Activated gamma-delta T cell (primary cell): ENCODE data around the gene BTAF1.
A peak's percentile ranks its signal among the peaks of the same experiment; 100 is the strongest.
"Not testable (repeated sequence)": the region's sequence is repeated elsewhere in the genome, so short reads cannot be mapped to it uniquely, and the experiment has no call there.

ENCODE experiments used
- DNase-seq: peaks from one replicate; lab custom pipeline; 2025; lab: John Stamatoyannopoulos, UW
- total RNA-seq, 2 donors: gene quantifications; one replicate each; lab custom pipeline; 2026; lab: John Stamatoyannopoulos, UW

BTAF1 gene
- 363 to 402 reads per million in 2 donors for total RNA-seq

DNA sequence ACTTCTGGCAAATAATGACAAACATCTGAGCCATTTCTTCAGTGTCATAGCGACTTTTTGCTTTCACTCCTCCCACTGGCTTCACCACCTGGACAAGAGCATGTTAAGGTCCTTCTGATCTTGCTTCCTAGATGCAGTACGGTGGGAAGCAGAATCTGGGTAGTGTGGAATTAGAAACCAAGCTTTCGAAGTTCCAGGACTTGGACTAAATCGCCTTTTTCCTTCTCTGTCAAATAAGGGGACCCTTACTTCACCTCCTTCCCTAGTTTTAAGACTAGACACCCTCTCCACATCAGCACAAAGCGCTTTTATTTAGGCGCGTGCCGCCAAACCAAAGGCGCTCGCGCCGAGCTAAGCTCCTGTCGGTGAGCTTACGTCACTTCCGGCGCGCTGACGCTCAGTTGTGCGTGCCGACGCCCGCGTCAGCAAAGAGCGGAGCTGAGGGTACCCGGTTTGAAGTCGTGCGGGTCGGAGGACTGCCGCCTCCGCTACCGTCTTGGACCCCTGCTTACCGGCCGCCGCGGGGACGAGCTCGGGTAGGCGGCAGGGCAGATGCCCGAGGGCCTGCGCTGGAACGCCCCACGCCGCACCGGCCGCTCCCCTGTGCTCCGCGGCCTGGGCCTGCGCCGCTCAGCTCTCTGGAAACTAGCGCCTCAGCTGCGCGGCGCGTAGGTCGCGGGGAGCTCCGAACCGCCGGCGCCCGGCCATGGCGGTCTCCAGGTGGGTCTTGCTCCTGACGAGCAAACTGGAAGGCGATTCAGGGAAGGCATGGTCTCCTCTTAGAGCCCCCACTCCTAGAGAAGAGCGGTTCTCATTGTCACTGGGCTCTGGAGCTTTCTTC lies at the start of gene BTAF1:
Gene BTAF1, plus strand, starts transcription at position 400 of the 841 bp plus-strand sequence. Its CDS starts 307 bp downstream, at position 707.
- DNase-seq, result peak; percentile 81

DNA sequence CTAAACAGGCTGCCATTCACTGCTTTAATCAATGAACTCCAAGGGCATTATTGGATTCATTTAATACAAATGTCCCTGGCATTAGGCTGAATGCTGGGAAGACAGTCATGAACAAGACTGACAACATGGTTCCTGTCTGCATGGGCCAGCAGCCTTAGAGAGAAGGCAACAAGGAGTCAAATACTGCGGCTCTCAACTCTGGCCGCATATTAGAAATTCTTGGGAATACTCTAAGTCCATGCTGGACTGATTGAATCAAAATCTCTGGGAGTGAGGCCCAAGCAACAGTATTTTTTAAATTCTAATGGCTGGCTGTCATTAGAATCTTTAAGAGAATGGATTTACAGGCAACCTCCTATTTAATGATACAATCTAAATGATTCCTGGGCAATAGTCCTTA lies 48.4 kb upstream of the BTAF1 start:
- no peak for DNase-seq

DNA sequence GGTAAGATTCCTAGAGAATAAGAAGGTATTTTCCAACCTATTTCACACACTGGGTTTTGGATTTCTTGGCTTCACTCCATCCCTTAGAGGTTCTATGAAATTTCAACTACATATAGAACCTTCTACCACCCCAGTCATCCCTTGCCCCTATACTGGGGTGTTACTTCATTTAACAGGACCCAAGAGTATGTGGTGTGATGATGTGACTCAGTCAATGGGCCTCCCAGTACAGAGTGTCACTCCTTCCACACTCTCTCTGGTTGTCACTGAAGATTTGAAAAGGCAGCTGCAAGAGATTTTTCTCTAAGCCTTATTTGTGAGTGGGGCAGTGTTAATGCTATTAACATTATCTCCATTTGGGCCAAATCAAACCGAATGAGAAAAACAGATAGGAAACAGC lies 47.8 kb upstream of the BTAF1 start:
- DNase-seq, result no peak

DNA sequence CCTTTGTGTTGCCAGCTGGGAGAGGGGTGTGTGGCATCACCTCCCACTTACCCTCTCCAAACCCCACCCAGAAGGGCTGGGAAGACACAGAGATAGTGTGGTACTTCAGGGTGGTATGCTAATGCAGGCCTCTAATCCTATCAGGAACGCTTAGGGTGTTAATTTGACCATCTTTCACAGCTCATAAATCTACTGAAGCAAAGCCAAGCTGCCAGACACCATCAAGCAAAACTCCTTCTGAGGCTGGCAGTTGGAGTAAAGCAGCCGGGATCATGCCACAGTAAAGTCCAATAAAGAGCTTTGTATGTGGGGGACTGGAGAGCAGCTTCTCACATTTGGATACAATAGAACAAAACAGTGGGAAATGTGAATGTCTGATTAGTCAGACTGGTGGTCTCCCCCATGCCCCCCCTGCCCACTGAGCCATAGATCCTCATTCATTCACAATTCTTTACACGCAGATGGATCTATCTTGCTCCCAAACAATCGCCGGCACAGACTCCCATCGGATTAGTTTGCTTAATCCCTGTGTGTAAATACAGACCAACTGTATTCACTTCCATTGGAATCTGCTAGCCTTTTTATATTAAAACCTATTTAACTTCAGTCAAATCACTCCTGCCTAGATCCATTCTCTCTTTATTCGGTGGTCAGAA lies 43.9 kb upstream of the BTAF1 start:
- no peak for DNase-seq

- DNase-seq, result no peak
Observed at GRCh38 chr10:91880310-91880709, 43.3 kb upstream of the BTAF1 start.

DNA sequence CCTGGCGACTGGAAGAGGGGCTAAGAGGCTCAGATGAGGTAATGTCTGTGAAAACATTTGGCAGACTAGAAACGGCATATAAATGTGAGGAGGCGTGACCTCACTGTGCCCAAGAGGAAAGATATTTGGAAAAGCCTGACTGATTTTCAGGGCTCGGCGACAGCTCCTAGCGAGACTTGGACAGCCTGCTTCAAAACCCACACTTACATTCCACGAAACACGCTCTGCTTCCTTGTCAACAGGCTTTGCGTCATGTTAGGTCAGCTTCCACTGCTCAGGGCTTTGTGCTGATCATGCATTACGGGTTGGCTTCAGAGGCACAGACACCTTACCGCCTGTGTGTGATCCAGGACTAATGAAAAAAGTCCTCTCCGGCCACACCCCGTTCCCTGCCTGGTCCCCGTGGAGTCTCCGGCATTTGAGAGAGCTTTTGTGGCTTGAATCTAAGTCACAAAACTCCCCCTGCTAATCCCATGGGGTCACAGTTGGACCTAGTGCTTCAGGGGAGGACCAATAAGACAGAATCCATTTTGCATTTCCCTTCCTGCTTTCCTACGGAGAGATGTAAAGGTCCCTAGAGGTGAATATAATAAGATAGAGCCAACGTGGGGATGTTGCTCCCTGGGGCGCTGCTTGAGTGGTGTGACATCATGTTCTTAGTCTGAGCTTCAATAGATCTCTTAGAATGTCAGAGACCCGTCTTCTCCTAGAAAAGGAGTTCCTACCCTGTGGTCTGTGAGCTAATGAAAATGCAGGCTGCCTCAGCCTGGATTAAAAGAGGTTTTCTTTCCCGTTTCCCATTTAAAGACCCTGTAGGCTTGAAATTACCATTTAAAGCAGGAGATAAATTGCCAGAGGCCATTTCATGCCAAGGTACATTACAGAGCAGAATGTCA lies 39.8 kb upstream of the BTAF1 start:
- no peak for DNase-seq

DNA sequence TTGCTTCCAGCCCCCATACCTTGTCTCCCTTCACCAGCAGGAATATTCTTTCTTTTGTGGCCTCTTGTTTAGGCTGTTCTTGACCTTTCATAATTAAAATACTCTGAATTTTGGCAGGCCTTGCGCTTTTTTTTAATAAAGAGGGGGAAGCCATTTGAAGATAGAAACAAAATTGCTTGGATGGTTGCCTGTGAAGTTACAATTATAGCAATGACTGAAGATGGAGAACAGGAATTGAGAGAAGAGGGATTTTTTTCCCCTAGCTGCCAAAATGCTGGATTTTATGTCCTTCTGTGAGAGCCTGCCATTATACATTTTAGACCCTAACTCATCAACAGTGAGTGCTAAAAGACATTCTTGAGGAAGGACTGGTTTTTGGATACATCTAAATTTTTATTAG lies 39.0 kb upstream of the BTAF1 start:
- no peak for DNase-seq

- no peak for DNase-seq
Observed at GRCh38 chr10:91885362-91886079, 38.0 kb upstream of the BTAF1 start.

DNA sequence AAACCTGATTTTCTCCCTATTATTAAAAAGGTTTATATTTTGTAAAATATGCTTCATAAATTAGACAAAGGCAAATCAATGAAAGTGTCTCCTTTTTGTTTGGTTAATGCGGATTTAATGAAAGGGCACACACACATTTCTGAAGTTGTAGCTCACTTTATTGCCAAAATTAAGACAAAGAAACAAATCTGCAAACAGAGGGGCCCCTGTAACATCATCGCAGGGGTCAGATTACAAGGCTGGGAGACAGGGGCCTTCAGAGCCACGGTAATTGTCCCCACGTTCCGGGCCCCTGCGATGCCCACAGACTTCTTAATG lies 36.7 kb upstream of the BTAF1 start:
- no peak for DNase-seq

DNA sequence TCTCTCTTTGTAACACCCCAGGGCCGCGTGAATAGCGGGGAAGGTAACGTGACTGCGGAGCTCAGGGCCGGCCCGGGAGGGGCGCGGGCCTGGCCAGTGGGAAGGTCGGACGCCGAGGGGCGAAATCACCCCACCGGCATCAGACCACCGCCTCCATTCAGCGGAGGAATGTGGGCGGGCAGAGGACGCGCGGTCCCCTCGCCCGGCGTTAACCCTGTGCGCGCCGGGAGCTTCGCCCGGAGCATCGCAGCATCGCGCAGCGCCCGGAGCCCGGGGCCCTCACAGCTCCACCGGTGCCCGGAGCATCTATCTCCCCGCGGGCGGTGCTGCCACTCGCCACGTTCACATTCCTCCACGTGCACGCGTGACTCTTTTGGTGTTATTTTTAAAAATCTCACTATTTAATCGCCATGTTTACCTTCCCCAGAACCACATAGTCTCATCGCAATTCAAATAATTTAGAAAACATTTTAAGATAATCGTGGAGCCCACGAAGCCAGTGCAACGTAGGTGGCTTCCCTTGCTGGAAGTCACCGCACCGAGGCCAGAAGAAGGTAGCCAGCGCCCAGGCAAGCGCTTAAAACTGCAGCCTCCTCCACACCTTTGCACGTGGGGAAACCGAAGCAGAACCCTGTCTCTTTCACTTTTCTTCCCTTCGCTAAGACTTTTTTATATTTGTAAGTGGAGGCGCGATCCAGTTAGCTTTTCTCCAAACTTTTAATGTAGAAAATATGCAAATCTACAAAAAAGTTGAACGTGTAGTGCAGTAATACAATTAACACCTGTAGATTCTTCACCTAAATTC lies 36.1 kb upstream of the BTAF1 start:
- no peak for DNase-seq

DNA sequence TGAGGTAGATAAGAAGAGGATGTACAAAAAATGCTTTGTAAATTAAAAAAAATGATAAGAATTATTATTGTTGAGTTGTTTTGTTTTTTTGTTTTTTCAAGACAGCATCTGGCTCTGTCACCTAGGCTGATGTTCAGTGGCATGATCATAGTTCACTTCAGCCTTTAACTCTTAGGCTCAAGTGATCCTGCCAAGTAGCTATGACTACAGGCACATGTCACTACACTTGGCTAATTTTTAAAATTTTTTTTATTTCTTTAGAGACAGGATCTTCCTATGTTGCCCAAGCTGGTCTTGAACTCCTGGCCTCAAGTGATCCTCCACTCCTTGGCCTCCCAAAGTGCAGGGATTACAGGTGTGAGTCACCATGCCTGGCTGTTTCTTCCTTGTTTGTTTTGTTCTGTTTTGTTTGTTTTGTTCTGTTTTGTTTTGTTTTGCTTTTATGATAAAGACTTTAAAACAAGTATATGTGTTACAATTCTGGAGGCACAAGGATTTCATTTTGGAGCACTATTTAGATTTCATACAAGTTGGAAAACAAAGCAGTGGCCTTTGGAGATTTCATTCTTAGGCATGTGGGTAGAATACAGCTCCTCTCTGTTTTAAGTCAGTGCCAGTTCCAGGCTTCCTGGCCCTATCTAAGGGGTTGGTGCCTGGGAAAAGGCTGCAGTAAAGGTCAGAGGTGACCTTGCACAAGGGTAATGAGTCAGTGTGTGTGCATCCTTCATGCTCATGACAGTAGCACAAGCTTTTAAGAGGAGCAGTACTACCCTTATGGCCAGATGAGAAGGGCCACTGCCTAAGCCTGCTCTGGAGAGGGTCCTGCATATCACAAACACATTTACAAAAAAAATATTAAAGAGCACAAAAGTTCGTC lies 32.2 kb upstream of the BTAF1 start:
- DNase-seq, result no peak

DNA sequence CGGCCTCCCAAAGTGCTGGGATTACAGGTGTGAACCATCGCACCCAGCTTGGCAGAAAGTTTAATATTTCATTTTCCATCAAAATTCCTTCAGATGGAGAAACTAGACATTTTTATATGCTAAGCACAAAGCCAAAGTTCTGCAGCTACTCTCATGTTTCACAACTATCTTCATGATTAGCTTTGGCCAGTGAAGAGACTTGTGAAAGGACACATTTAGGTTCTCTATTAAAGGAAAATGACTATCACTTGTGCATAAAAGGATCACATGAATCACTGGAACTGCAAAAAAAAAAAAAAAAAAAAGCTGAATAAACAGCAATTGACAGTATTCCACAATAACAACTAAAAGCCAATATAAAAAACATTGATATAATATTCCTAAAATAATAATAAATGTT lies 30.5 kb upstream of the BTAF1 start:
- DNase-seq, result no peak

DNA sequence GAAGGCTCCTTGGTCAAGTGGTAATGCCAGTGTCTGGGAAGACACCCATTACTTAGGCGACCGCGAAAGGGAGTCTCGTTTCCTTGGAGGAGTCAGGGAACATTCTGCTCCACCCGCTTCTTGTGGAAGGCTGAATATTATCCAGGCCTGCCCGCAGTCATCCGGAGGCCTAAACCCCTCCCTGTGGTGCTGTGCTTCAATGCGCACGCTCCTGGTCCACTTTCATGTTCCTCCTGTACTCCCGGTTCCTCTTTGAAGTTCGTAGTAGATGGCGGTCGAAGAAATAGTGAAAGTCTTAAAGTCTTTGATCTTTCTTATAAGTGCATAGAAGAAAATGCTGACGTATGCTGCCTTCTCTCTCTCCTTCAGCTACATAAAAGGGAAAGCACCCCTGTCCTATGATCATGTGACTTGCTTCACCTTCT lies 29.3 kb upstream of the BTAF1 start:
- not testable (repeated sequence) for DNase-seq

DNA sequence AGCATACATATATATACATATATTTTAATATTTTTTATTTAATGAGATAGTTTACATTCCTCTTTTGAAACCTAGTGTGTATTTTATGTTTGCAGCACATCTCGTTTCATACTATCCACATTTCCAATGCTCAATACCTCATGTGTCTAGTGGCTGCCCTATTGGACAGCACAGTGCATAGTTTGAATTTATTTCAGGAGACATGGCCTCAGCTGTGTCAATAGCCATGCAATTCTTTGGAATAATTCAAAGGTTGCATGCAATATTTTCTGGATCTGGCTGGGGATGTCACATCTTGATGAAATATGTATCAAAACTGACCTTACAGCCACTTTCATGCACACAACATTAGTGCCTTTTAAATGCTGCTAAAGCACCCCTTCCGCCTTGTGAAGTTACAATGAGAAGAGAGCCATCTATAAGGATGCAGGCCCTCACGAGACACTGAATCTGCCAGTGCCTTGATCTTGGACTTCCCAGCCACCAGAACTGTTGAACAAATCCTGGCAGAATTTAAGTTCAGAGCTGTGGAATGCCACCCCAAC lies 27.3 kb upstream of the BTAF1 start:
- no peak for DNase-seq

DNA sequence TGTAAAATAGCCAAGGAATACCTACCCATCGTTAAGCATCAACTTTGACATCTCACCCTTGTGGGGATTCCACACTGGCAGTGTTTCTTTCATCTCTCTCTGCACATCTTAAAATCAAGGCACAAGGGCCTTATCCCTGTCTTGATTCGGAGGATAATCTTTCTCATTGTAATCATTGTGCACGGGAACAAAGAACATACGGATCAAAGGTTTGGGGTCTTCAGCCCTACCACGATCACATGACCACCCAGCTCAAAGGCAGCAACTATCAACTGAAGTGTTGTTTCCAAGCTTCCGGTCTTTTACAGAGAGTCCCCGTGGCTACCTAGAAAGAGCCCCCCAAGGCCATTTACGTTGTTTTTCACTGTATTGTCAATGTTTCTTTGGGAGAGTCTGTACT lies 26.1 kb upstream of the BTAF1 start:
- no peak for DNase-seq

DNA sequence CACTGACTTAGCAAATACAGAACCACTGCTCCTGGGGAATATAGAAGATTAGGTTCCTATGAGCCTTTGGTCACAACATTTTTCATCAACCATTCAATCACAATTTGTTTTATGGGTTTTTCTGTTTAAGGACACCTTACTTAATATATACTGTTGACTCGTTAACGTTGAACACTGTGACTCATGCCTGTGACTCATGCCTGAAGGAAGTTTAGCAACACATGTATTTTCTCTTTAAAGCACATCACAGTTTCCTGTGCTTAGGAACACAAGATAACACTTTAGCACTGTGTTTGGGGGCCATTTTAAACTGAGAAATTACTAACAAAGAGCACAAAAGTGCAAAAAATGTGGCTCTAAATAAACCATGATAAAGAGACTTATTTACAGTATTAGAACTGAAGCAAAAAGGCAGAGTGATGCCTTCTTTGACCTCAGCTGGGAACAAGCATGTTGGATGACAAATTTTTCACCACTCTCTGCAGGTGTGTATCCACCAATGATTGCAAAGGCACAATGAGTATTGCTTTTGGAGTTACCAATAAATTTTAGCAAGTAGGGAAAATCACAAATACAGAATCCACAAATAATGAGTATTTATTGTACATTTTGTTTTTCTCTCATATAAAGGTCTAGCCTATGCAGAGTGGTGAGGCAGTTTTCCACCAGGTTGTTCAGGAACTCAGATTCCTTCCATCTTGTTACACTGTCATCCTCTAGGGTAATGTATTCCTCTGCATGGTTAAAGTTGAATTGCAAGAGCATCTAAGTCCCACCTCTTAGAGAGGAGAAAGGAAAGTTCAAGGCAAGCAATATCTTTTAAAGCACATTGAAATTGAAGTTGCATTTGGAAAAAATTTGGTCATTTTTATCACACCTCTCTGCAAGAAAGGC lies 21.5 kb upstream of the BTAF1 start:
- DNase-seq, result no peak

- DNase-seq, result no peak
Observed at GRCh38 chr10:91907033-91907594, 16.5 kb upstream of the BTAF1 start.

DNA sequence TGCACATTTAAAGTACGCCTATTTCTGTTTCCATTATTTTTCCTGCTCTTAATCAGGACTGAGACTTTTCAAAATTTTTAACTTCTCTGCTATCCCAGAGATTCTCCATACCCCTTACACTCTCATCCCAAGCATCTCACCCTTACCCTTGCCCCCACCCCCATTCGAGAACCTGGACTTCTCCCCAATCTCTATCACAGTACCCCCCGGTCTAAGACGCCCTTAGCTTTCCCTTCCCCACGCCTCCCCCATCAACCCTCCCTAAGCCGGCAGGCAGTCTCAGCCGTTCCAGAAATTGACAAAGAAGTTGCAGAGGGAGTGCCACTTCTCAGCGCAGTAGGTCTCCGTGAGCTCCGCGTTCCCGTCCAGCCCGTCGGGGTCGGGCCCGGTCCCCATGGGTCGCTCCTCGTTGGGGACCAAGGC lies 15.6 kb upstream of the BTAF1 start:
- DNase-seq, result no peak
